MM.1S (cell line): ENCODE data around the gene HSPB1.
"Not testable (repeated sequence)": the region's sequence is repeated elsewhere in the genome, so short reads cannot be mapped to it uniquely, and the experiment has no call there.

Source experiments
- DNase-seq: peaks from one replicate; pipeline ENCODE4 v3.0.0-alpha.2; 2015
- H2AFZ ChIP-seq: fragments of 300-600 bp; sonication (generic); 2 replicates; pipeline ENCODE4 v1.6.0; 2016; ENCODE audit warnings: antibody characterized with exemption, low read length
- H3F3A ChIP-seq: fragments of 300-600 bp; sonication (generic); 2 replicates; pipeline ENCODE4 v1.6.1; 2016; ENCODE audit warnings: mild to moderate bottlenecking, antibody characterized with exemption, low read length, moderate library complexity, mixed read lengths; ENCODE audit not compliant: insufficient read depth
- H3K27ac ChIP-seq: fragments of 300-600 bp; sonication (generic); 2 replicates; pipeline ENCODE4 v1.5.1; 2016; ENCODE audit warnings: mild to moderate bottlenecking, low read length
- H3K27me3 ChIP-seq: fragments of 300-600 bp; sonication (generic); replicated peaks from 2 replicates; pipeline ENCODE4 v1.6.0; 2016; ENCODE audit warnings: low read length; ENCODE audit not compliant: insufficient read depth
- H3K36me3 ChIP-seq: fragments of 300-600 bp; sonication (generic); replicated peaks from 2 replicates; pipeline ENCODE4 v1.6.1; 2016; ENCODE audit warnings: mild to moderate bottlenecking, low read length, mixed read lengths; ENCODE audit not compliant: insufficient read depth
- H3K4me1 ChIP-seq: fragments of 300-600 bp; sonication (generic); 2 replicates; pipeline ENCODE4 v1.6.1; 2016; ENCODE audit warnings: low read length, mixed read lengths
- H3K4me2 ChIP-seq: fragments of 300-600 bp; sonication (generic); 2 replicates; pipeline ENCODE4 v1.6.0; 2016; ENCODE audit warnings: low read depth, low read length
- H3K4me3 ChIP-seq: fragments of 300-600 bp; sonication (generic); 2 replicates; pipeline ENCODE4 v1.5.1; 2016; ENCODE audit warnings: low read length, mixed read lengths
- H3K79me2 ChIP-seq: fragments of 300-600 bp; sonication (generic); 2 replicates; pipeline ENCODE4 v1.6.1; 2016; ENCODE audit warnings: mixed run types, low read length, mixed read lengths
- H3K9ac ChIP-seq: fragments of 300-600 bp; sonication (generic); 2 replicates; pipeline ENCODE4 v1.6.1; 2016; ENCODE audit warnings: low read length, mixed read lengths
- H3K9me2 ChIP-seq: fragments of 300-600 bp; sonication (generic); replicated peaks from 2 replicates; pipeline ENCODE4 v1.6.1; 2016; ENCODE audit warnings: mild to moderate bottlenecking, low read length, mixed read lengths; ENCODE audit not compliant: insufficient read depth
- H3K9me3 ChIP-seq: fragments of 300-600 bp; sonication (generic); replicated peaks from 2 replicates; pipeline ENCODE4 v1.6.1; 2016; ENCODE audit warnings: mild to moderate bottlenecking, low read length, mixed read lengths; ENCODE audit not compliant: insufficient read depth
- H4K20me1 ChIP-seq: fragments of 300-600 bp; sonication (generic); 2 replicates; pipeline ENCODE4 v1.6.1; 2016; ENCODE audit warnings: mild to moderate bottlenecking, low read length, moderate library complexity, mixed read lengths; ENCODE audit not compliant: insufficient read depth
- EZH2 ChIP-seq: fragments of 300-600 bp; sonication (generic); optimal IDR thresholded peaks from 2 replicates; pipeline ENCODE3; 2017; ENCODE audit warnings: low read depth, mild to moderate bottlenecking, antibody characterized with exemption, low read length, mixed read lengths
- EZH2phosphoT487 ChIP-seq: fragments of 300-600 bp; sonication (generic); IDR thresholded peaks from 2 replicates; pipeline ENCODE4 v1.6.1; 2018; ENCODE audit warnings: antibody characterized with exemption, low read length
- TF ChIP-seq, protein P1 (sequence below): fragments of 300-600 bp; sonication (generic); IDR thresholded peaks from 2 replicates; pipeline ENCODE4 v1.5.1; 2016; ENCODE audit warnings: antibody characterized with exemption, low read length, mixed read lengths

Gene HSPB1

DNA sequence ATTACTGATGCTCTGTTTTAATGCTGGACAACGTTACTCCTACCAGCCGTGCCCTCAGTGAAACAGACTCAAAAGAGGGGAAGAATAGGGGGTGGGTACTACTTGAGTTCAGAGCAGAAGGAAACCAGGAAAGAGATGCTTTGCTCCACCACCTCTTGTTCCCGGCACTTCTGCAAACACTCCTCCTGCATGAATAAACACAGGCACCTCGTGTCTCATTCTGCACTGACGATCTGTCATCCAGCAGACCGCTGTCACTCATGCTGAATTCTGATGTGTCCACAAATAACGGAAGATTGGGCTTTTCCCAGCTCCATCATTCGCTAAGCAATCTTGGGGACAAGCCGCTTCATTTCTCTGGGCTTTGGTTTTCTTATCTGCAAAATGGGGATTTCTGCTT lies 29.6 kb downstream of the HSPB1 start:
- TF ChIP-seq, protein P1, sequence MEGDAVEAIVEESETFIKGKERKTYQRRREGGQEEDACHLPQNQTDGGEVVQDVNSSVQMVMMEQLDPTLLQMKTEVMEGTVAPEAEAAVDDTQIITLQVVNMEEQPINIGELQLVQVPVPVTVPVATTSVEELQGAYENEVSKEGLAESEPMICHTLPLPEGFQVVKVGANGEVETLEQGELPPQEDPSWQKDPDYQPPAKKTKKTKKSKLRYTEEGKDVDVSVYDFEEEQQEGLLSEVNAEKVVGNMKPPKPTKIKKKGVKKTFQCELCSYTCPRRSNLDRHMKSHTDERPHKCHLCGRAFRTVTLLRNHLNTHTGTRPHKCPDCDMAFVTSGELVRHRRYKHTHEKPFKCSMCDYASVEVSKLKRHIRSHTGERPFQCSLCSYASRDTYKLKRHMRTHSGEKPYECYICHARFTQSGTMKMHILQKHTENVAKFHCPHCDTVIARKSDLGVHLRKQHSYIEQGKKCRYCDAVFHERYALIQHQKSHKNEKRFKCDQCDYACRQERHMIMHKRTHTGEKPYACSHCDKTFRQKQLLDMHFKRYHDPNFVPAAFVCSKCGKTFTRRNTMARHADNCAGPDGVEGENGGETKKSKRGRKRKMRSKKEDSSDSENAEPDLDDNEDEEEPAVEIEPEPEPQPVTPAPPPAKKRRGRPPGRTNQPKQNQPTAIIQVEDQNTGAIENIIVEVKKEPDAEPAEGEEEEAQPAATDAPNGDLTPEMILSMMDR = no peak
- TF ChIP-seq EZH2phosphoT487 (no peak), EZH2 (no peak)
- Histone ChIP-seq H3K27me3 (no peaks in the 10 kb centered on the region), H3K36me3 (peaks cover 5% of the 10 kb centered on the region; the same call in 1 of the 2 replicates), H3K9ac (no peak overlapping the region), H3K4me1 (no peaks in the 10 kb centered on the region), H3K79me2 (peaks cover 99% of the 10 kb centered on the region), H3K27ac (no peak overlapping the region), H3K9me3 (no peaks in the 10 kb centered on the region), H3K4me2 (no peak overlapping the region), H4K20me1 (peaks cover 47% of the 10 kb centered on the region), H3K9me2 (no peaks in the 10 kb centered on the region), H3F3A (no peaks in the 10 kb centered on the region), H3K4me3 (no peak overlapping the region), H2AFZ (no peak overlapping the region)
- DNase-seq = no peak

DNA sequence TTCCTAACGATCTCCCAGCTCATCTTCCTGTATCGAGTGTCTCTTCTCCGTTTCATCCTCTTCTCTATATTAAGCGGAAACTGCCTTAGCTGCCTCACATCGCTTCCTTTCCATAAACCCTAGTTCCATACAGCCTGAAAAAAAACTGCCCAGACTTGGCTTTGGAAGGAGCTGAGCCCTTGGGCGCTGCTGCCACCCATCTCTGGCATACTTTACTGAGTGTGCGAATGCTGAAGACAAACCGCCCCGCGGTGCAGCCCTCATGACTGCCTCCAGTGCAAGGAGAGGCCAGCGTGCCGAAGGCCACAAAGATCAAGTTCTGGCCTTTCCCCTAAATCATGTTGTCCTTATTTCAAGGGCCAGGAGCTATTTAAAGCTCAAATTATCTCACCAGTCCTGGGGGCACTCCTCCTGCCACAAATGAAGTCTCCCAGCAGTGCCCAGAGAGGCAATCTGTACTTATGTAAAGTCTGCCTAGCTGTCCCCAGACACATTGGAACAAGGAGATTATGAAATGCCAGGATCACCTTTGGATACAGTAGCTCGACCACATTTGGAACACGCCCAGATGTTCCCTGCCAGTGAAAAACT lies 31.1 kb downstream of the HSPB1 start:
- H3F3A ChIP-seq = no peaks in the 10 kb centered on the region
- H3K4me2 ChIP-seq = no peak overlapping the region
- no peaks in the 10 kb centered on the region for H3K9me2 ChIP-seq
- no peak overlapping the region for H3K4me3 ChIP-seq
- H3K27me3 ChIP-seq = no peaks in the 10 kb centered on the region
- no peak overlapping the region for H2AFZ ChIP-seq
- no peak overlapping the region for H3K9ac ChIP-seq
- peaks cover 59% of the 10 kb centered on the region for H4K20me1 ChIP-seq
- TF ChIP-seq EZH2phosphoT487 (no peak), EZH2 (no peak)
- TF ChIP-seq, protein P1 = no peak
- no peak for DNase-seq
- H3K27ac ChIP-seq = no peak overlapping the region
- H3K4me1 ChIP-seq = no peaks in the 10 kb centered on the region
- peaks cover 100% of the 10 kb centered on the region for H3K79me2 ChIP-seq
- H3K9me3 ChIP-seq = no peaks in the 10 kb centered on the region
- peaks cover 4% of the 10 kb centered on the region; the same call in 1 of the 2 replicates for H3K36me3 ChIP-seq

DNA sequence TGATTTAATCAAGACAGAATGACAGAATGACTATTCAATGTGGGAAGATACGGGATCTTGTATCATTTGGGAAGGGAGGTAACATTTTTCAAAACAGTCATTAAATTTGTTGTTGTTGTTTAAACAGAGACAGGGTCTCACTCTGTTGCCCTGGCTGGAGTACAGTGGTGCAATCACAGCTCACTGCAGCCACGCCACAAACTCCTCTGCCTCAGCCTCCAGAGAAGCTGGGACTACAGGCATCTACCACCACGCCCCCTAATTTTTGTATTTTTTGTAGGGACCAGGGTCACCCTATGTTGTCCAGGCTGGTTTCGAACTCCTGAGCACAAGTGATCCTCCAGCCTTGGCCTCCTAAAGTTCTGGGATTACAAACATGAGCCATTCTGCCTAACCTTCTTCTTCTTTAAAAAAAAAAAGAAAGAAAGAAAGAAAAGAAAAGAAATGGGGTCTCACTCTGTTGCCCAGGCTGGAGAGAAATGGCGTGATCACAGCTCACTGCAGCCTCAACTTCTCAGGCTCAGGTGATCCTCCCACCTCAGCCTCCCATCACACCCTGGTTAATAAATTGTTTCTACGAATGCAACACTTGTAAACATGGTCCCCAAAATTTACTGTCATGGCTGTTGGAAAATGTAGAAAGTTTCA lies 32.0 kb downstream of the HSPB1 start:
- H3K4me2 ChIP-seq = no peak overlapping the region
- H3K4me3 ChIP-seq = no peak overlapping the region
- peaks cover 100% of the 10 kb centered on the region for H3K79me2 ChIP-seq
- no peaks in the 10 kb centered on the region for H3K4me1 ChIP-seq
- H3K36me3 ChIP-seq = no peaks in the 10 kb centered on the region; the same call in 1 of the 2 replicates
- H3K27ac ChIP-seq = no peak overlapping the region
- no peaks in the 10 kb centered on the region for H3K9me2 ChIP-seq
- H3K9ac ChIP-seq = no peak overlapping the region
- H3F3A ChIP-seq = no peaks in the 10 kb centered on the region
- TF ChIP-seq, protein P1 = no peak
- TF ChIP-seq EZH2phosphoT487 (no peak), EZH2 (no peak)
- H4K20me1 ChIP-seq = peaks cover 62% of the 10 kb centered on the region
- DNase-seq = no peak
- H3K9me3 ChIP-seq = no peaks in the 10 kb centered on the region
- no peak overlapping the region for H2AFZ ChIP-seq
- H3K27me3 ChIP-seq = no peaks in the 10 kb centered on the region

DNA sequence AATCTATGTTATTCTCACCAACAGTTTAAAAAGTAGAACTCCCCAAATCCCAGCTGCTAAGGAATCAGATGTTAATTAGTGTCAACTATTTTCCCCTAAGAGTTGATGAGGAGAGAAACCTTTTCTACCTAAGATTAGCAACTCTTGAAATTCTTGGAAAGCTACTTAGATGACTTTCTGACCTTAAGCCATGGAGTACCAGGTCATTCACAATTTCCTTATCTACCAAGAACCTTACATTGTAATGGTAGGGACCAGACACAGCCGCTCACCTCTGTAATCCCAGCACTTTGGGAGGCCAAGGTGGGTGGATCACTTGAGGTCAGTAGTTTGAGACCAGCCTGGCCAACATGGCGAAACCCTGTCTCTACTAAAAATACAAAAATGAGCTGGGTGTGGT lies 32.9 kb downstream of the HSPB1 start:
- not testable (repeated sequence) for DNase-seq, H3K4me1 ChIP-seq, H3K9me2 ChIP-seq, H3F3A ChIP-seq, H3K27ac ChIP-seq, H3K36me3 ChIP-seq, H3K4me3 ChIP-seq, H2AFZ ChIP-seq, H3K27me3 ChIP-seq, H3K9ac ChIP-seq, H3K9me3 ChIP-seq, H3K4me2 ChIP-seq
- Histone ChIP-seq H4K20me1 (peaks cover 67% of the 10 kb centered on the region), H3K79me2 (peaks cover 100% of the 10 kb centered on the region)
